HG02623 (cell line): ENCODE data around the gene KIF7.
"Not testable (repeated sequence)": the region's sequence is repeated elsewhere in the genome, so short reads cannot be mapped to it uniquely, and the experiment has no call there.

Experiments used
- ATAC-seq: cut with Tn5 transposase; IDR thresholded peaks from one replicate; pipeline ENCODE4 v1.9.1; 2021; ENCODE audit warnings: moderate library complexity; ENCODE audit not compliant: unreplicated experiment

KIF7 gene, protein sequence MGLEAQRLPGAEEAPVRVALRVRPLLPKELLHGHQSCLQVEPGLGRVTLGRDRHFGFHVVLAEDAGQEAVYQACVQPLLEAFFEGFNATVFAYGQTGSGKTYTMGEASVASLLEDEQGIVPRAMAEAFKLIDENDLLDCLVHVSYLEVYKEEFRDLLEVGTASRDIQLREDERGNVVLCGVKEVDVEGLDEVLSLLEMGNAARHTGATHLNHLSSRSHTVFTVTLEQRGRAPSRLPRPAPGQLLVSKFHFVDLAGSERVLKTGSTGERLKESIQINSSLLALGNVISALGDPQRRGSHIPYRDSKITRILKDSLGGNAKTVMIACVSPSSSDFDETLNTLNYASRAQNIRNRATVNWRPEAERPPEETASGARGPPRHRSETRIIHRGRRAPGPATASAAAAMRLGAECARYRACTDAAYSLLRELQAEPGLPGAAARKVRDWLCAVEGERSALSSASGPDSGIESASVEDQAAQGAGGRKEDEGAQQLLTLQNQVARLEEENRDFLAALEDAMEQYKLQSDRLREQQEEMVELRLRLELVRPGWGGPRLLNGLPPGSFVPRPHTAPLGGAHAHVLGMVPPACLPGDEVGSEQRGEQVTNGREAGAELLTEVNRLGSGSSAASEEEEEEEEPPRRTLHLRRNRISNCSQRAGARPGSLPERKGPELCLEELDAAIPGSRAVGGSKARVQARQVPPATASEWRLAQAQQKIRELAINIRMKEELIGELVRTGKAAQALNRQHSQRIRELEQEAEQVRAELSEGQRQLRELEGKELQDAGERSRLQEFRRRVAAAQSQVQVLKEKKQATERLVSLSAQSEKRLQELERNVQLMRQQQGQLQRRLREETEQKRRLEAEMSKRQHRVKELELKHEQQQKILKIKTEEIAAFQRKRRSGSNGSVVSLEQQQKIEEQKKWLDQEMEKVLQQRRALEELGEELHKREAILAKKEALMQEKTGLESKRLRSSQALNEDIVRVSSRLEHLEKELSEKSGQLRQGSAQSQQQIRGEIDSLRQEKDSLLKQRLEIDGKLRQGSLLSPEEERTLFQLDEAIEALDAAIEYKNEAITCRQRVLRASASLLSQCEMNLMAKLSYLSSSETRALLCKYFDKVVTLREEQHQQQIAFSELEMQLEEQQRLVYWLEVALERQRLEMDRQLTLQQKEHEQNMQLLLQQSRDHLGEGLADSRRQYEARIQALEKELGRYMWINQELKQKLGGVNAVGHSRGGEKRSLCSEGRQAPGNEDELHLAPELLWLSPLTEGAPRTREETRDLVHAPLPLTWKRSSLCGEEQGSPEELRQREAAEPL (N-terminal part only)

DNA sequence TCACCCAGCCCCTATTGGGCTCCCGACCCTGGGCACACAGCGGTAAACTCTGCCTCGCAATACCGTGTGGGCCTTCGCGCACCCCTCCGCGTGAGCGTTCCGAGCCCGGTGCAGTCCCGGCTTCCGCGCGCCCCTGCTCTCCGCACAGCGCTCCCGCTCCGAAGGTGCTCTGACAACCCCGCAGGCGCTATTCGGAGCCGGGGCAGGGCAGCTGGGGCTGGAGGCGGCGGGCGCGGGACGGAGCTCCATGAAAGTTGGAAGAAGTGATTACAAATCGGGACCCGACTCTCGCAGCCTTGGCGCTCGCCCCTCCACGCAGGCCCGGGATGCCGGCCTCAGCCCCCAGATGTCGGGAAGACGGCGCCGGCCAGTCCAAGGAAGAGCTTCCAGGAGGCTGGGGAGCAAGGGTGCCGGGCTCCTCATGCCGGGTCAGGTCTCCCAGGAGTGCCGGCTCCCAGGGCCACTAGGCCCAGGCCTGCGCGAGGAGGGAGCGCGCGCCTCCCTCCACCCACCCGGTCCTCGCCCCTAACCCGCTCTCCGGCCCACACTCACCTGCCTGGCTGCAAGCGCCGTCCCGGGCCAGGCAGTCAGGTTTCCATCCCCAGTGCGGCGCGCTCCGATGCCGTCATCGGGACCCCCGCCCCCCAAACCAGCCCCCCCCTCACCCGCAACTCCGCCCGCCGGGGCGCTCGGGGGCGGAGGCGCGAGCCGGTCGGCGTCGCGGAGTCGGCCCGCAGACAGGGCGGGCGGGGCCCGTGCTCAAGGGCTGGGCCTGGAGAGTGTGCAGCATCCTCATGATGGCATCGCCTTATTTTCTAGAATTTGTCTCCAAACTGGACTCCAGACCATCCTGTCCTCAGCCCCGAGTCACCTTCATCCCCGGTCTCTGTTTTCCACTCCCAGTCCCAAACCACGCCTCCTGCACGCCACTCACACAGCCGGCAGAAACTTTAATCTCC is at the start of gene KIF7:
Gene KIF7, minus strand, starts transcription at position 621 of the 959 bp plus-strand sequence. CDS start 2,537 bp downstream, outside the sequence.
- no peak for ATAC-seq

DNA sequence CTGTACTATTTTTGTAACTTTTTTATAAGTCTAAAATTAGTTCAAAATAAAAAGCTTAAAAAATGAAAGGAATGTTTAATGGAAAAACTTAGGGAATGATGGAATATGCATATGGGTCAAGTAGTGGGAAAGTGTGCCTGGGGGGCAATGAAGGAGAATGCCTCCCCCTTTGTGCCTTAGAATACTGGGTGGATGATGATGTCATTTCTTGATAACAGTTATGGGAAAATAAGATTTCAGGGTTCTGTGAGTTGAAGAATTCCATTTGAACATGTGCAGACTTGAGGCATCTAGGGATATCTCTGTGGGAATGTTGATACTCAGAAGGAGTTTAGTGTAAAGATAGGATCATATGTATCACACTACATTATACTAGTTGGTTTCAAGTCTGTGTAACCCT is 49.1 kb upstream of the KIF7 start:
- no peak for ATAC-seq

DNA sequence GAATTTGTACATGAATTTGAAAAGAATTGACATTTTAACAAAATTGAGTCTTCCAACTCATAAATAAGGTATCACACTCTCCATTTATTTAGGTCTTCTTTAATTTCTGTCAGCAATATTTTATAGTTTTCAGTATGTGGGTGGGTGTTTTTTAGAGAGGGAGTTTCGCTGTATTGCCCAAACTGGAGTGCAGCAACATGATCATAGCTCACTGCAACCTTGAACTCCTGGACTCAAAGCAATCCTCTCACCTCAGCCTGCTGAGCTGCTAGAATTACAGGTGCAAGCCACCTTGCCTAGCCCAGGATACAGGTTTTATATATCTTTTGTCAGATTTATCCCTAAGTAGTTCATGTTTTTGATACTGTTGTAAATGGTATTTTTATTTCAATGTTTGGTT is 39.9 kb upstream of the KIF7 start:
- ATAC-seq: no peak

DNA sequence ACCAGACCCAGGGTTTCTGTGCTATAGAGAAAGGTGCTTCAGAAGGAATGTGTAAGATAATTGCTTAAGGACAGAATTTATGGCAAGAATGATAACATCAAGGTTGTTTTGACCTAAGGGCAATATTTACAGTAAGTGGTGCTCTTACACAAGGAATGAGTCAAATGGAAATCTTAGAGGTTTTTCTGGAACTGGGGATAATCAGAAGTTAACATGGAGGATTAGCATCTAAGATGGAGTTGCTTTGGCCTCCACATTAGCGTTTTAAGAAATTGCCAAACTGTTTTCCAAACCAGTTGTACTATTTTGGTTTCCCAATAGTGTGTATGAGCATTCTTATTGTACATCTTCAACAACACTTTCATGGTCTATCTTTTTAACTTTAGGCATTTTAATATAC is 38.4 kb upstream of the KIF7 start:
- ATAC-seq: no peak

DNA sequence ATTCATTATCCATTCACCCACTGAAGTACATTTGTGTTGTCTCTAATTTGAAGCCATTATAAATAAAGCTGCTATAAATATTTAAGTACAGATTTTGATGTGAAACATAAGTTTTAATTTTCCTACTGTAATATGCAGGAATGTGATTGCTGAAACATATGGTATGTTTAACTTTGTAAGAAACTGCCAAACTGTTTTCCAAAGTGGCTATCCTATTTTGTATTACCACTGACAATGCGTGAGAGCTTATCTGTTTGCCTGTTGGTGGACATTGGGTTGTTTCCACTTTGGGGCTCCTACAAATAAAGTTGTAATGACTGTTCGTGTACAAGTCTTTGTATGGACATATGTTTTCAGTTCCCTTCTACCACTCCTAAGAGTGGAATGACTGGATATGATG is 37.8 kb upstream of the KIF7 start:
- no peak for ATAC-seq

DNA sequence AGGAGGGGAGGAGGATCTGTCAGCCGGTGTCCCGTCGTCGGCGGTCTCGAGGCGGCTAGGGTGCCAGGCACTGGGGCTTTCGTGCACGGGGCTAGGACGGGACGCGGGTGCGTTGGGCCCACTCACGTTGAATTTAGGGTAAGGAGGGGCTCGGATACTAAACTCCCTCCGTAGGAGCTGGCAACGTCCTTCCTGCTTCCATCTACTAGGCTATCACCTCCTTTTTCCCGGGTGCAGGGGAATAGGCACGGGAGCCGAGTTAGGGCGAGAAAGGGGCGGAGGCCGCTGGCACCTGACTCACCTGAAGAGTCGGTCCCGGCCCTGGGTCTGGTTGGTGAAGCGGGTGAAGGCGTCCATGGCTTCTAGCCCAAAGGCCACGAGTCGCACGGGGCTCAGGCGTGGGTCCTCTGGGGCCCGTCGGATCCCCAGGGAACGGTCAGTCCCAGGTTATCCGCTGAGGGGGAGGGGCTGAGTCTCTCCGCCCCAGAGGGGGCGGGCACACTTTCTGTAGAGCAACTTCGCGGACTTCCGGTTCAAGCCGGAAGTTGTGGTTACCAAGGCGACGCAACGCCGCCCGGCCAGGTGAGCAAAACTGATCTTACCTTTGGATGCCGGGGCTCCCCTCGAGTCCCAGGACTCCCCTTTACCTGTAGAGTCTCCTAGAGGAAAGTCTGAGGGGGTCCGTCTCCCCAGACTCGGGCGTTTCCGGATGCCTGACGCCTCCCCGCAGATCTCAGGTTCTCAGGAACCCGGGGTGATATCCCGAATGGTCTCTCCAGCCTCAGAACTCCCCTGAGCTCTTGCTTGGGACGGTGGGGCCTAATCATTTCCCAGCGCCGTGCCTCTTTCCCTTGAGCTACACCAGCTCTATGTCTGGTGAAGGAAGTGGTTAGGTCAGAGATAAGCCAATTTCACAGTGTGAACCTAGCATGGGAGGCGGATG is 35.3 kb upstream of the KIF7 start, which contains the start of the genes PEX11A and WDR93:
Gene PEX11A, minus strand, starts transcription at position 479 of the 943 bp plus-strand sequence. Its CDS starts 122 bp downstream, at position 357.
Gene WDR93, plus strand, starts transcription at position 536 of the 943 bp plus-strand sequence. CDS start 10,936 bp downstream, outside the sequence.
- peak; percentile 71 for ATAC-seq

DNA sequence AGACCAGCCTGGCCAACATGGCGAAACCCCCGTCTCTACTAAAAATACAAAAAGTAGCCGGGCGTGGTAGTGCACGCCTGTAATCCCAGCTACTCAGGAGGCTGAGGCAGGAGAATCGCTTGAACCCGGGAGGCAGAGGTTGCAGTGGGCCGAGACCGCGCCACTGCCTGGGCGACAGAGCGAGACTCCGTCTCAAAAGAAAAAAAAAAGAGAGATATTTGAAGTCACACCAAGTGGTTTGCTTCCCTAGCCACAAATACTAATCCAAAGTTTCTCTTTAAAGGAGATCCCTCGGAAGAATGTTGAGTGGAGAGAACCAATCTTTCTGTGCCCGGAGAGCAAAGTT is 34.6 kb upstream of the KIF7 start:
- ATAC-seq: not testable (repeated sequence)

DNA sequence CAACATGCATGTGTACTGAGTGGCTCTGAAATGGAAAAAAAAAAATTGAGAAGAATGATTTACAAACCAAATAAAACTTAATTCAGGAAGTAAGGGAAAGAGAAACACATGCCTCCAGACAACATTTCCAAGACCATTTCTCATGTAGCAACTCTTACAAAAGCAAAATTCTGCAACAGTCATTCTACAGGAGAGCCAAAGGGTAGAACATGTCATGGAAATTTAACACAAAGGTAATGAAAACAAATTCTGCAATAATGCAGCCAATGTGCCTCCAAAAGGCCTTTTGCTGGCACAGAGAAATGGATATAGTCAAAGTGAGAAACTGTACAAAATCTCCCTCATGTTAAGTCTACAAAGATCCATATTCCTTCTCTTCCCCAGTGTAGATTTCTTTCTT is 31.3 kb upstream of the KIF7 start:
- no peak for ATAC-seq

DNA sequence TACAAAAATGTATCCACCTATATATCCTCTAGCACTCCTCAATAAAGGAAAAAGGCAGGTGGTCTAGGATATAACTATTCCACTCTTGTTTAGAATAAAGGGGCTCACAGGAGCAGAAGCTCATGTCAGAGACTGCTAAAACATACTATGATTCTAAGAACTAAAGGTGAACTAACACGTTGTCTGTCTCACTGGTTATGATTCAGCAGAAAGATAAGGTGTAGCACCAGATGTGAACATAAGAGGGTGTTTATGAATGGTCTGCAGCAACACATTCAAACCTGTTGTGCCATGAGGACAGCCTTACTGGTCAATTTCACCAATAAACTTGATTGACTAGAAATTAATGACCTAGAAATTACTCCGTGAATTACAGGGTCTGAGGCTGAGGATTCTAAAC is 30.7 kb upstream of the KIF7 start:
- ATAC-seq: no peak

DNA sequence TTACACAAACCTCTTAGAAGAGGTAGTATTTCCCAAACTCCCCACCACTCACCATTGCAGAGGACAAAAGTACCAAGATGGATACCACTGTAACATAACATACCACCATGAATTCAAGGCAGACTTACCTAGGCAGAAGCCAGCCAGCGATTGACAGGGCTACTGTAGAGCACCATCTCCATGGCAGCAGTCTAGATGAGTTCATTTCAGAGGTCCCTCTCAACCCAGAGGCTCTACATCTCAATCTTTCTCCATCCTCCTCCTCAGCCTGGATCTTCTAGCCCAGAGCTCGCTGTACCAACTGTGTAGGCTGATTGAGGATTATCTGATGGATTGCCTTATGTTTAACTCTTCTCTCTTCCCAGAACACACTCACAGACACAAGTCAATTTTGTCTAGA is 25.9 kb upstream of the KIF7 start:
- no peak for ATAC-seq

DNA sequence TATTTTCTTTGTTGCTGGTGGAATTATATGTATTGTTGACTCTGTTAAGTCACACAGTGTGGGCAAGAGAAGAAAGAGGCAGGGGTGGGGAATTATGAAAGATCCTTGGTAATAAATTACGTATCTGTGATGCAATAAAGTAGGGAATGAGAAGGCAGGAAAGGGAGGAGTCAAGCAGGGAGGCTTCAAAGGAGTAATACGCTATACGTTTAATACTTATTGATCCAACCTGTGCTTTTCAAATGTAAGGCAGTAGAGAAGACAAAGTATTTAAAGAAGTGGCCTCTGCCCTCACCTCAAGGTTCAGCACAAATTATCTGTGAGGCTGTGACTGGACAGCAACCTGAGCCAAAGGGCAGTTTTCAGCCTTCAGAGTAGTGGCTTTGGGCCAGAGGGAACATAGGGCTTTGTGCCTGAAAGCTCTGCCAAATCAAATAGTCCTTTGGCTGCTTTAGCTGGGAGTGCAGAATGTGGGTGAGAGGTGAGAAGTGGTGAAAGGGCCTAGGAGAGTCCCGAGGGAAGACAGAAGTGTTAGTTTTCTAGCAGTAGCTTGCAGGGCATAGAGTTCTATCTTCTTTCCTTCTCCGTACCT is 25.1 kb upstream of the KIF7 start:
- no peak for ATAC-seq

DNA sequence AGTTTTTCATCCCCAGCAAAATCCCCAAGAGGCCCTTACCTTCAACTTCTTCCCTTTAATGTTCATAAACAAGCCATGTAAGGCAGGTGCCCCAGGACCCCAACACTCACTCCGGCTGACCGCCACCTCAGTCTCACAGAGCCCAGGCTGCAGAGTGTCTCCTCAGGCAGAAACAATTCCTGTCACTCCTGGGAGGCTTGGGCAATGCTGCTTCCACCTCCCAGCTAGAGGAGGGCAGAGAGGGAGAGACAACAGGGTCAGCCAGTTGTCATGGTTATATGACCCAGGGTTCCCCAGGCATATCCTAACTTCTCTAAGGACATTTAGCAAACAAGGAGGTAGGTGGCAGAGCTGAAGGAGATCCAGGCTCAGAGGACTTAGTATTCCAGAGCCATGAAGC is 23.9 kb upstream of the KIF7 start, which contains the start of gene PLIN1:
Gene PLIN1, minus strand, starts transcription at position 156 of the 400 bp plus-strand sequence. CDS start 1,878 bp downstream, outside the sequence.
- ATAC-seq: no peak

DNA sequence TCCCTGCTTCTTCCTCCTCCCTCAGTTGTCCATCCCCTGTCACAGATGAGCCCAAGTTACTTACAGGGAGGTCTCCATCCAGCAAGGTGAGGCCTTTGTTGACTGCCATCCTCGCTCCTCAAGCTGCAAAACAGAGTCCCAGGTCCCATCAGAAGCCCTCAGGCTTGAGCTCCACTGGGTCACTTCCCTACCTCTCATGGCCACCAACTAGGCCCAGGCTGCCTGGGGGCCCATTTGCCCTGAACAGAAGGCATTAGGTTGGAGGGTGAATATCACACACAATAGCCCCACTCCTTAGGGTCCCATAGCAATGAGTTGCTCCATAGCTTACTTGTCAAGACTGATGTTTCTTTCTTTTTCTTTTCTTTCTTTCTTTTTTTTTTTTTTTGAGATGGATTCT is 22.1 kb upstream of the KIF7 start:
- ATAC-seq: no peak

DNA sequence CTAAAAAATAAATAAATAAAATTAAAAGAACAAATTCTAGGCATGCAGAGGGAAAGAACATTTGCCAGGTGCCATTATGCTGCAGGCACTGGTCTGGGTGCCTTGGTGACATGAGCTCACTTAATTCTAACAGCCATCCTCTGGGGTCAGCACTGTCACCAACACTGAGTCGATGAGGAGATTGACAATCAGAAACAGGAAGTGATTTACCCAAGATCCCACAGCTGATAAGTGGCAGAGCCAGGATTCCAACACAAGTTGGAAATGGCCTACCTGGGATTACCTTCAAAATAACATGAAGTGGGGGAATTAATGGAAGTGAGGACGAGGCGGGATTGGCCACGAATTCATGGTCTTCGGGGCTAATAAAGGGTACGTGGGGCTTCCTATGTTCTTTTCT is 20.3 kb upstream of the KIF7 start:
- no peak for ATAC-seq

DNA sequence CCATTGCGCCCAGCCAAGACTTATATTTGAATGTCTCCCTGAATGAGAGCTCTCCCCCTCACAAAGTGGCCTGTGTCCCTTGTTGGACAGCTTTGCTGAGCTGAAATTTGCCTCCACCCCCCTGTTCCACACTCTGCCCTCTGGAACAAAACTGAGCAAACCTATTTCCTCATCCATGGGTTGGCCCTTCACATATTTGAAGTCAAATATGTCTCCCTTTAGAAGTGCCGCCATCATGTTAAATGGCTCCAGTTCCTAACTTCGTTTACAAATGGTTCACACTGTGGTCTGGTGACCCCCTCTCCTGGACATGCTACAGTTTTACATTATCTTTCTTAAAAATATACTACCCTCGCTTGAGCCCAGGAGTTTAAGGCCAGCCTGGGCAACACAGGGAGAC is 19.3 kb upstream of the KIF7 start:
- no peak for ATAC-seq

DNA sequence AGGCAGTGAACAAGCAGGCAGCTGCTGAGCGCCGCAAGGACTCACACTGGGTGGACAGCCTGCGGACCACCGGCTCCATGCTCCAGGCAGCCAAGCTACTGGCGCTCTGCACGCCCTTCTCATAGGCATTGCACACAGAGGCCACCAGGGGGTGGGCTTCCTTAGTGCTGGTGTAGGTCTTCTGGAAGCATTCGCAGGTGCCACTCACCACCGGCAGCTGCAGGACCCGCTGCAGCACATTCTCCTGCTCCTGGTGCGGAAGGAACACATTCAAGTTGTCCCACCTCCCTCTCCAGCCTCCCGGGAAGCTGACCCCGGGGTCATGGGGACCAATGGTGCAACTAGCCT is 17.9 kb upstream of the KIF7 start:
- ATAC-seq: no peak

DNA sequence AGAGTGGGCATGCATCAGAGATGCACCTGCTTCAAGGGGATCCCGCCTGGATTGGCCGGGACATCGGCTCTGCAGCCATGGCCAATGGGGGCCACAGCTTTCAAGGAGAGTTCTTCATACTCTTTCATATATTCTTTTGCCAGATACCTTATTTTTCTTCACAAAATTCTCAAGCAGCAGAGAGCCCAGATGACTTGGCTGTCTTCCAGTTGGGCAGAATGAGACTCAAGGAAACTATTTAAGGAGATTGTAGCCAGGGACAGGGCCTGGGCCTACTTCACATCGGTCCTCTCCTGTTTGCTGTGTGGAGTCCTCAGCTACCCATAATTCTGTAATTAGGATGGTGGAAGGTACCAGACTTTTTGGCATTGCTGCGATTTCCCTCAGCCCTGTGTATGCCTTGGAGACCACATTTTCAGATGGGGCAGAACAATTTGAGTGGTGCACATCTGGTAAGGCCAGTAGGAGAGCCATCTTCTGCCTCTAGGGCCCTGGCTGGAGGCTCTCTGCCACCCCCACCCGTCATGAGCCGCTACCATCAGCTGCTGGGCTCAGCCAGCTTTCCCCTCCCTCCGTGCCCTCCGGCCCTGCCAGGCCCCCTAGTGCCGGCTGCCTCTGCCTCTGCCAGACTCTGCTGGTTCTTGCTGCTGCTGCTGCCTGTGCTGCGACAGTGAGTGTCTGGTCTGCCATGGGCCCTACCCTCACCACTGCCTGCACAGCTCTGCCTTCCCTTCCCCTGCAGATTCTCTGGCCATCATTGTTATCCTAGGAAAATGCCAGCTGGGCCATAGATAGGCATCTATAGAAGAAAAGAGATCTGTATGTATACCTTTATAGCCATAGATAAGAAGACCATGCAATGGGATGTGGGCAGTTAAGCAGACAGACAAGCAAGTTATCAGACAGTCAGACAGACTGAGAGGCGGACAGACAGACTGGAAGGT is 17.2 kb upstream of the KIF7 start:
- ATAC-seq: no peak
